Large intestine (tissue), 3 donors: ENCODE results near the gene SCUBE2. TPM values are rescaled to one million over a fixed set of nuclear protein-coding genes. Genes with fewer than 3 reads are reported as not detected.

Experiments used
- DNase-seq, 2 donors: peaks; one replicate each; pipeline versions ENCODE4 v3.0.0 to v3.0.0-alpha.2; 2013
- H3K27ac ChIP-seq: one replicate; pipeline ENCODE4 v1.5.1; 2013; ENCODE audit warnings: low read length
- H3K27me3 ChIP-seq: 2 replicates; pipeline ENCODE4 v1.6.1; 2013; ENCODE audit warnings: low read length; ENCODE audit not compliant: control insufficient read depth, insufficient read depth
- H3K36me3 ChIP-seq: 2 replicates; pipeline ENCODE4 v1.6.1; 2013; ENCODE audit warnings: low read length; ENCODE audit not compliant: control insufficient read depth, insufficient read depth
- H3K4me1 ChIP-seq: one replicate; pipeline ENCODE4 v1.6.1; 2013; ENCODE audit warnings: low read length; ENCODE audit not compliant: control insufficient read depth, insufficient read depth
- H3K4me3 ChIP-seq: one replicate; pipeline ENCODE4 v1.5.1; 2013; ENCODE audit warnings: low read length
- H3K9me3 ChIP-seq: one replicate; pipeline ENCODE4 v1.6.1; 2013; ENCODE audit warnings: mild to moderate bottlenecking, low read depth, low read length, moderate library complexity; ENCODE audit not compliant: control insufficient read depth
- WGBS: methylation state at CpG from one replicate; pipeline ENCODE4 v1.1.5; 2013; ENCODE audit warnings: low lambda C conversion rate; ENCODE audit not compliant: insufficient coverage; 5-methylcytosine and 5-hydroxymethylcytosine counted together
- polyA plus RNA-seq: library from polyadenylated mRNA; unstranded; fragments of 120-200 nt; gene quantifications from one replicate; pipeline ENCODE4 v1.2.1, GENCODE V29; 2013

Gene SCUBE2
- polyA plus RNA-seq, 1 donor = 10.7 TPM

DNA sequence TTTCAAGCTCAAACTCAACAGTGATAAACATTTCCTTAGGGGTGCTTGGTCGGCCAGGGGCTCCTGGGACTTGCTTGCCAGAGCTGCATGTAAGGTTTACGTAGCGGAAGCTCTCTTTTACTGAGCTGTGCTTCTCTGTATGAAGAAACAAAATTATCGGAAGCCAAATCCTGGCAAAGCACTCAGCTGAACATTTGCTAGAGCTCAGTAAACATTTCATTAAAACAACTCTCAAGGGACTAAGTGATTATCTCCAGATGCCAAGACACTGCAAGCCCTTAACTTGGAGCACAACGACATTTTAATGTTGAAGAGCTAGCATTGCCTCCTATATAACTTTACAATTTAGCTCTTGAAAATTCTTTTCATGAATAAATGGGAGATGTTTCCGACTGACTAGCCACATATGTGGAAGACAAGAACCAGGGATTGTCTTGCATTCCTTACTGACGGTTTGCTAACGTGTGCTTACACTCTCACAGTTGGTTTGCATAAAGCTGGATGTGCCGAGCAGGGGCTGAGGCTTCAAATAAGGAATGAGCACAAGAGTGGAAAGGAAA is 43.4 kb downstream of the SCUBE2 start:
- Histone ChIP-seq H3K36me3 (no peaks in the 10 kb centered on the region), H3K27ac (peak overlapping the region; percentile 61), H3K27me3 (no peaks in the 10 kb centered on the region), H3K9me3 (no peaks in the 10 kb centered on the region), H3K4me1 (no peaks in the 10 kb centered on the region), H3K4me3 (no peak overlapping the region)
- peak in 1 of 2 donors; percentile 31 for DNase-seq
- WGBS = no CpG with 5 or more reads among the region's 9 CpGs

GRCh38 chr11:9046481-9046880 is 44.9 kb downstream of the SCUBE2 start:
- Histone ChIP-seq H3K4me3 (no peak overlapping the region), H3K27ac (no peak overlapping the region), H3K36me3 (no peaks in the 10 kb centered on the region), H3K27me3 (no peaks in the 10 kb centered on the region), H3K4me1 (no peaks in the 10 kb centered on the region), H3K9me3 (no peaks in the 10 kb centered on the region)
- no CpG with 5 or more reads among the region's 4 CpGs for WGBS
- no peak for DNase-seq

- H3K27me3 ChIP-seq = no peaks in the 10 kb centered on the region
- WGBS = no CpG with 5 or more reads among the region's 1 CpG
- no peak overlapping the region for H3K4me3 ChIP-seq
- H3K4me1 ChIP-seq = no peaks in the 10 kb centered on the region
- H3K27ac ChIP-seq = no peak overlapping the region
- no peak for DNase-seq
- no peaks in the 10 kb centered on the region for H3K9me3 ChIP-seq
- H3K36me3 ChIP-seq = no peaks in the 10 kb centered on the region
These were observed 48.9 kb downstream of the SCUBE2 start for GRCh38 chr11:9042488-9042887.

DNA sequence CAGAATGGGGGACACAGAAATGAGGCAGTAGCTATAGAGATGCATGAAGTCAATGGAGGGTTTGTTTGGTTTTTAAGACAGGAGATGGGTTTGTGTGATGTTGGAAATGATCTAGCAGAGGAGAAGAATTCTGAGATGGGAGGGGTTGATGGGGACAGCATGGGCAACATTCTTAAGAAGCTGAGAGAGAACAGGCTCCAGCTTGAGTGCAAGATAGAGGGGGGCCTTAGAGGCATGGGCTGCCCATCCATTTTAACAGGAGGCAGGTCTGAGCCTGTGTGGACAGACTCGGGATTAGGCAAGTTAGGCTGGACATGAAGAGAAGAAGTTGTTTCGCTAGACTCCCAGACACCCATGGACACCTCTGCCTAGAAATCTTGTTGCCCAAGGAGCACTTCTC is 49.7 kb downstream of the SCUBE2 start:
- no peaks in the 10 kb centered on the region for H3K27me3 ChIP-seq
- H3K4me1 ChIP-seq = no peaks in the 10 kb centered on the region
- no peaks in the 10 kb centered on the region for H3K36me3 ChIP-seq
- no peak for DNase-seq
- WGBS = no CpG with 5 or more reads among the region's 2 CpGs
- no peaks in the 10 kb centered on the region for H3K9me3 ChIP-seq
- H3K4me3 ChIP-seq = no peak overlapping the region
- no peak overlapping the region for H3K27ac ChIP-seq

DNA sequence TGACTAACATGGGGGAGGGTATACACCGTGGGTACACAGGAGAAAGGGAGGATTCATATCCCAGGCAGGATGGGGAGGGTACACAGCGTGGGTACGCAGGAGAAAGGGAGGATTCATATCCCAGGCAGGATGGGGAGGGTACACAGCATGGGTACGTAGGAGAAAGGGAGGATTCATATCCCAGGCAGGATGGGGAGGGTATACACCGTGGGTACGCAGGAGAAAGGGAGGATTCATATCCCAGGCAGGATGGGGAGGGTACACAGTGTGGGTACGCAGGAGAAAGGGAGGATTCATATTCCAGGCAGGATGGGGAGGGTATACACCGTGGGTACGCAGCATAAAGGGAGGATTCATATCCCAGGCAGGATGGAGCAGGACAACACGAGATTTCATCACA is 51.0 kb downstream of the SCUBE2 start:
- Histone ChIP-seq H3K36me3 (no peaks in the 10 kb centered on the region), H3K4me1 (no peaks in the 10 kb centered on the region), H3K27me3 (no peaks in the 10 kb centered on the region), H3K4me3 (no peak overlapping the region), H3K27ac (no peak overlapping the region), H3K9me3 (no peaks in the 10 kb centered on the region)
- DNase-seq = no peak
- WGBS = 100% methylated on average over 1 of the region's 10 CpGs

GRCh38 chr11:9039863-9040262 is 51.5 kb downstream of the SCUBE2 start:
- H3K9me3 ChIP-seq = no peaks in the 10 kb centered on the region
- H3K36me3 ChIP-seq = no peaks in the 10 kb centered on the region
- no peaks in the 10 kb centered on the region for H3K27me3 ChIP-seq
- WGBS = 100% methylated on average over 1 of the region's 19 CpGs
- no peaks in the 10 kb centered on the region for H3K4me1 ChIP-seq
- no peak overlapping the region for H3K27ac ChIP-seq
- no peak for DNase-seq
- no peak overlapping the region for H3K4me3 ChIP-seq

- H3K4me1 ChIP-seq = no peaks in the 10 kb centered on the region
- H3K9me3 ChIP-seq = no peaks in the 10 kb centered on the region
- WGBS = no CpG with 5 or more reads among the region's 9 CpGs
- H3K27me3 ChIP-seq = no peaks in the 10 kb centered on the region
- H3K27ac ChIP-seq = no peak overlapping the region
- no peak for DNase-seq
- no peak overlapping the region for H3K4me3 ChIP-seq
- no peaks in the 10 kb centered on the region for H3K36me3 ChIP-seq
These were observed 52.2 kb downstream of the SCUBE2 start for GRCh38 chr11:9039198-9039597.

DNA sequence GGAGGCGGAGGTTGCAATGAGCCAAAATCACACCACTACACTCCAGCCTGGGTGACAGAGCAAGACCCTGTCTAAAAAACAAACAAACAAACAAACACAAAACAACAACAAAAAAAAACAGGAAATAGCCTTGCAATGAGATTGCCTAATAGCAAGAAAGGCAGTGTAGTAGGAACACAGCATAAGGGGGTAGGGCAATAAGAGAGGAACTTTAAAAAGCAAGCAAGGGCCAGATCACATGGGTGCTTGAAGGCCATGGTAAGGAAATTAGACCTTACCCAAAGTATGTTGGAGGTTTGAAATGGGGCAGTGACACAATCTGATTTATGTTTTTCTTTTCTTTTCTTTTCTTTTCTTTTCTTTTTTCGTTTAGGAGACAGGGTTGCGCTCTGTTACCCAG is 52.9 kb downstream of the SCUBE2 start:
- H3K27me3 ChIP-seq = no peaks in the 10 kb centered on the region
- H3K9me3 ChIP-seq = no peaks in the 10 kb centered on the region
- no peaks in the 10 kb centered on the region for H3K4me1 ChIP-seq
- DNase-seq = no peak
- no peak overlapping the region for H3K4me3 ChIP-seq
- H3K27ac ChIP-seq = no peak overlapping the region
- WGBS = 100% methylated on average over 2 of the region's 3 CpGs
- H3K36me3 ChIP-seq = no peaks in the 10 kb centered on the region

GRCh38 chr11:9037963-9038362 is 53.4 kb downstream of the SCUBE2 start:
- H3K4me1 ChIP-seq = no peaks in the 10 kb centered on the region
- no peaks in the 10 kb centered on the region for H3K27me3 ChIP-seq
- no peak overlapping the region for H3K4me3 ChIP-seq
- no CpG with 5 or more reads among the region's 1 CpG for WGBS
- H3K27ac ChIP-seq = no peak overlapping the region
- H3K9me3 ChIP-seq = no peaks in the 10 kb centered on the region
- no peak for DNase-seq
- peaks cover 2% of the 10 kb centered on the region for H3K36me3 ChIP-seq

DNA sequence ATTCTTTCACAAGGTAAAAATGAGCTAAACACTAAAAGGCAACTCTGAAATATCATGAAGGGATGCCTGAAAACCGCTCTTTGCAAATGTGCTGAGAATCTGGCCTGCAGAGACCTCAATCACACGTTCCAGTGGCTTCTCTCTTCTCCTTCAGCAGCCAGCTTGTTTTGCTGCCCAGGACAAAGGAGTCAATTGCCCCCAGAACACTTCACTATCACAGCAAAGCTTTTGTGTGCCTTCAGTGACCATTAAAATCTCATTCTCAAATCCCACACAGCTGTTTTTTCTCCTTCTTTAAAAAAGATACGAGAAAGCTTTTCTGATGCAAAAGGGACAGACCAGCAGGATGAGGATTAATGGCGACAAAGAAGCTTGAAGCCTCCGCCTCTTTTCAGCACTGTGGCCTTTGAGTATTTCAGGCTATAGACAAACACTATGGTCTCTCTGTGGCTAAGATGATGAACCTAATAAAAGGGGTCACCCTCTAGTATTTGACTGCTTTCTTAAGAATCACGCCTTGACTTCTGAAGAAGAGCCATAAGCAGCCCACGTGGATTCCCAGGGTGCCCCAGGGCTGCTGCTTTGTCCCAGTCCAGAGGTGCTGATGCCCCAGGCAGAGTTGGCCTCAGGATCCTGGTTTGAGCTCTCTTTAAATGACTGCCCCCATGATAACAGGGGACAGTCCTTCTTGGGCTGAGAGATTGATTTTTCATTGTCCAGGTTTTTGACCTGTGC is 54.2 kb downstream of the SCUBE2 start:
- Histone ChIP-seq H3K36me3 (peaks cover 2% of the 10 kb centered on the region), H3K27ac (no peak overlapping the region), H3K4me3 (no peak overlapping the region), H3K4me1 (no peaks in the 10 kb centered on the region), H3K27me3 (no peaks in the 10 kb centered on the region), H3K9me3 (no peaks in the 10 kb centered on the region)
- DNase-seq = no peak
- whole genome bisulfite sequencing = 100% methylated on average over 1 of the region's 7 CpGs

DNA sequence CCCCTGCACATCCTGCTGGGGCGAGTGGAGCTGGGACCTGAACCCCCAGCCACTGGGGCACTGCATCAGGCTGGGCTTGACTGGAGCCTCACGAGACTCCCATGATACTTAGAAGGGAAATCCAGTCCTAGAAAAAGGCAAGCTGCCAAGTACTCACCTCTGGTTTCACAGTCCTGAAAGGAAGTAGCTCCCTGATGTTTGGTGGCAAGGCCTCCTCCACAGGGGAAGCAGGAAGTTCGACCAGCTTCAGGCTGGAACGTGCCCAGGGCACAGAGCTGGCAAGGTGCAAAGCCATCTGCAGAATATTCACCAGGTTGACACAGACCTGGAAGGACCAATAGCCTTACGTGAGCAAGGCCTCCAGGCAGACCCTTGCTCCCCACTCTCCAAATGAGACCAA is 60.8 kb downstream of the SCUBE2 start:
- peaks cover 2% of the 10 kb centered on the region for H3K36me3 ChIP-seq
- WGBS = no CpG with 5 or more reads among the region's 5 CpGs

More for the DNA sequence above, 60.8 kb downstream of the SCUBE2 start:
- Histone ChIP-seq H3K9me3 (no peaks in the 10 kb centered on the region), H3K4me1 (no peaks in the 10 kb centered on the region), H3K4me3 (no peak overlapping the region), H3K27ac (no peak overlapping the region), H3K27me3 (no peaks in the 10 kb centered on the region)
- no peak for DNase-seq
